Glutamatergic neuron (in vitro differentiated cells): ENCODE results near the gene AK9. TPM values are rescaled to one million over a fixed set of nuclear protein-coding genes. Genes with fewer than 3 reads are reported as not detected.
A peak's percentile ranks its signal among the peaks of the same experiment; 100 is the strongest.

Source experiments
- DNase-seq: peaks from one replicate; pipeline ENCODE4 v3.0.0; 2022
- H3K27ac Mint-ChIP-seq: one replicate; pipeline ENCODE4 v1.8.0; 2020; ENCODE audit warnings: mild to moderate bottlenecking, mixed read lengths, inconsistent platforms; ENCODE audit not compliant: unreplicated experiment
- H3K27me3 Mint-ChIP-seq: one replicate; pipeline ENCODE4 v1.8.0; 2020; ENCODE audit warnings: mild to moderate bottlenecking, moderate library complexity, mixed read lengths, inconsistent platforms; ENCODE audit not compliant: unreplicated experiment
- H3K36me3 Mint-ChIP-seq: one replicate; pipeline ENCODE4 v1.8.0; 2020; ENCODE audit warnings: mild to moderate bottlenecking, mixed read lengths, inconsistent platforms; ENCODE audit not compliant: unreplicated experiment
- H3K4me1 Mint-ChIP-seq: one replicate; pipeline ENCODE4 v1.8.0; 2020; ENCODE audit warnings: mild to moderate bottlenecking, low read depth, mixed read lengths, inconsistent platforms; ENCODE audit not compliant: unreplicated experiment
- H3K4me3 Mint-ChIP-seq: one replicate; pipeline ENCODE4 v1.8.0; 2020; ENCODE audit warnings: mild to moderate bottlenecking, mixed read lengths, inconsistent platforms; ENCODE audit not compliant: unreplicated experiment
- H3K9me3 Mint-ChIP-seq: one replicate; pipeline ENCODE4 v1.8.0; 2020; ENCODE audit warnings: mild to moderate bottlenecking, moderate library complexity, mixed read lengths, inconsistent platforms; ENCODE audit not compliant: unreplicated experiment
- total RNA-seq: library from RNA; stranded (reverse); fragmentation: NEBNext Ultra II Directional; extraction: Animal tissue kit (Norgen Biotek cat#: 25700); gene quantifications from one replicate; pipeline ENCODE4 v1.2.1, GENCODE V29; 2021; ENCODE audit not compliant: unreplicated experiment
- TF ChIP-seq, protein P1 (sequence below): fragments of 200-600 bp; sonication (generic); IDR thresholded peaks from one replicate; pipeline ENCODE4 v1.5.0; 2021; ENCODE audit not compliant: partially characterized antibody, unreplicated experiment

The AK9 gene
- total RNA-seq, 1 donor from 2014 or later = 8.1 TPM

DNA sequence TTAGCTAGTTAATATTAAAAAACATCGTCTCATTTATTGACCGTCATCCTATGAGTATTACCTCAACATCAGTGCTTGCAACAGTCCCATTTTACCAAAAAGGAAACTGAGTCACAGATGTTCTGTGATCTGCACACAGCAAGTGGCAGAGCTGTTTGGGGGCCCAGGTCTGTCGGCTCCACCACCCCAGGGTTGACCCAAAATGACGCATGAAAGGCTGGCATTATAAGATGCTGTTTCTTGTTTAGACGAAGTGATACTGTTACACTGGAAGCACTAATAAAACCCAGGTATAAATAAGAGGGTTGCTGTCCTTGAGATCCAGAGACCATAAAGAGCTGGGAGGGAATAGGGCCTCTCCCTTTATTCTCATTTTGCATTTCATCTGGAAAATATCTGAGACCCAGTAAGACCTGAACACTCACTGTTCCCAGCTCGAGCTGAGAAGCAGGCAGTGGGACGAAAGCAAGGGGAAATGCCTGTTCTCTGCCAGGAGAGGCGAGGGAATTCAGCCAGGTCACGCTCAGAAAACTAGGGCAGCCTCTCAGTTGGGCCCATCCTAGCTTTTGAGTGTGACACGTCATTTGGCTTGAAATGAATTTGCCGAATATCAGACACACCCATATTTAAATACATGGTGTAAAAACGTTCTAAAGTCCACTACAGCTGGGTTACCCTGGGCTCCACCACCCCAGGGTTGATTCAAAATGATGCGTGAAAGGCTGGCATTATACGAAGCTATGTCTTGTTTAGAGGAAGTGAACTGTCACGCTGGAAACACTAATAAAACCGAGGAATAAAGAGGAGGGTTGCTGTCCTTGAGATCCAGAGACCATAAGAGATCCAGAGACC is 234.1 kb downstream of the AK9 start:
- peak overlapping the region; percentile 41 for H3K27ac Mint-ChIP-seq
- no peaks in the 10 kb centered on the region for H3K36me3 Mint-ChIP-seq
- H3K4me3 Mint-ChIP-seq = peak overlapping the region; percentile 92

GRCh38 chr6:109456111-109456583 is 234.9 kb downstream of the AK9 start:
- H3K4me1 Mint-ChIP-seq = peaks cover 23% of the 10 kb centered on the region
- TF ChIP-seq, protein P1, sequence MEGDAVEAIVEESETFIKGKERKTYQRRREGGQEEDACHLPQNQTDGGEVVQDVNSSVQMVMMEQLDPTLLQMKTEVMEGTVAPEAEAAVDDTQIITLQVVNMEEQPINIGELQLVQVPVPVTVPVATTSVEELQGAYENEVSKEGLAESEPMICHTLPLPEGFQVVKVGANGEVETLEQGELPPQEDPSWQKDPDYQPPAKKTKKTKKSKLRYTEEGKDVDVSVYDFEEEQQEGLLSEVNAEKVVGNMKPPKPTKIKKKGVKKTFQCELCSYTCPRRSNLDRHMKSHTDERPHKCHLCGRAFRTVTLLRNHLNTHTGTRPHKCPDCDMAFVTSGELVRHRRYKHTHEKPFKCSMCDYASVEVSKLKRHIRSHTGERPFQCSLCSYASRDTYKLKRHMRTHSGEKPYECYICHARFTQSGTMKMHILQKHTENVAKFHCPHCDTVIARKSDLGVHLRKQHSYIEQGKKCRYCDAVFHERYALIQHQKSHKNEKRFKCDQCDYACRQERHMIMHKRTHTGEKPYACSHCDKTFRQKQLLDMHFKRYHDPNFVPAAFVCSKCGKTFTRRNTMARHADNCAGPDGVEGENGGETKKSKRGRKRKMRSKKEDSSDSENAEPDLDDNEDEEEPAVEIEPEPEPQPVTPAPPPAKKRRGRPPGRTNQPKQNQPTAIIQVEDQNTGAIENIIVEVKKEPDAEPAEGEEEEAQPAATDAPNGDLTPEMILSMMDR = no peak
- H3K4me3 Mint-ChIP-seq = peak overlapping the region; percentile 92
- H3K27me3 Mint-ChIP-seq = peaks cover 15% of the 10 kb centered on the region
- peaks cover 20% of the 10 kb centered on the region for H3K9me3 Mint-ChIP-seq
- DNase-seq = no peak
- peak overlapping the region; percentile 41 for H3K27ac Mint-ChIP-seq
- no peaks in the 10 kb centered on the region for H3K36me3 Mint-ChIP-seq

More for the DNA sequence above, 234.1 kb downstream of the AK9 start:
- DNase-seq = no peak
- TF ChIP-seq, protein P1 = no peak
- H3K4me1 Mint-ChIP-seq = peaks cover 20% of the 10 kb centered on the region
- peaks cover 14% of the 10 kb centered on the region for H3K27me3 Mint-ChIP-seq
- peaks cover 20% of the 10 kb centered on the region for H3K9me3 Mint-ChIP-seq

GRCh38 chr6:109455437-109456110 is 235.4 kb downstream of the AK9 start, which contains the start of gene MICAL1:
TSS of gene MICAL1 (minus strand) at chr6:109455772. CDS start at chr6:109454196, 1,576 bp downstream.
- TF ChIP-seq, protein P1 = peak; percentile 43
- DNase-seq = peak; percentile 87
- peak within 1 kb of the TSS; percentile 94 for H3K4me3 Mint-ChIP-seq
- peaks cover 4% of the 10 kb centered on the region for H3K36me3 Mint-ChIP-seq
- H3K27ac Mint-ChIP-seq = peak within 1 kb of the TSS; percentile 99
- H3K4me1 Mint-ChIP-seq = peaks cover 27% of the 10 kb centered on the region
- H3K9me3 Mint-ChIP-seq = peaks cover 22% of the 10 kb centered on the region
- peaks cover 15% of the 10 kb centered on the region for H3K27me3 Mint-ChIP-seq

DNA sequence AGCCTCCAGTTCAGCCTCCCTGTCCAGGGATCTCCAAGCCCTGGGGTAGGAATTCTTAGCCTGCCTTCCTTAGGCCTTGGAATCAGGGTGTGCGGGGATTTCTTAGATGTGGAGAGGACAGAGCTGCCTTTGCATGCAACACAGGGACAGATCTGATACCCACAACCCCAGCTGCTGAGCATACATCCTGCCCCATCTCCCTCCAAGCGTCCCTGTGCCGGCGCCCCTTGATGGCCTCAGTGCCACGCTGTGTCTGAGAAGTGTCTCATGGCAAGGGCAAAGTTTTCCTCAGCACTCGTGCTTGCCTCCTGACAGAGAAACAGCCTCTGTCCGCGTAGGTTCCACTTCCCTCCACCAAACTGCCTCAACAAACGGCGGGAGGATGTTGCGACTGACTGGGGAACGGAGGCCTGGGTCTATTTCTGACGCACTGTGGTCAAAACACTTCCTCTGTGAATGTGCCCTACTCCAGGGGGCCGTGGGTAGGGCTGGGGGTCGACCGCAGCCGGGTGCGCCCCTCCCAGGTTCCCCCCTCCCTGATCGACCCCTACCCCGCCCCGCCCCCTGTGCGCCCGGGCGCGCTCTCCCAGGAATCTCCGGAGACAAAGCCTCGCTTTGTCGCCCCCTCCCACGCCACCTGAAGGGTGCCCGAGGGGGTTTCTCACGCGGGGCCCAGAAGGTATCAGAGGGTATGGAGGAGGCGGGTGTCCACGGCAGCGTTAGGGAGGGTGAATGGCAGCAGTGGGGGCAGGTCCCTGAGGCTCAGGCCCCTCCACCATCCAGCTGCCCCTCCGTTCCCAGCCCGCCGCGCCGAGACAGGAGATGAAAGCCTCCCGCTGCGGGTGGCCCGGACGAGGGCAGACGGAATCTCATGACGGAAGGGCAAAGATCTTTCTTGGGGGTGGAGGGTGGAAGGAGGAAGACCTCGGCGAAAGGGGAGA is 236.2 kb downstream of the AK9 start:
- peak overlapping the region; percentile 99 for H3K27ac Mint-ChIP-seq
- peak overlapping the region; percentile 94 for H3K4me3 Mint-ChIP-seq
- peaks cover 19% of the 10 kb centered on the region for H3K27me3 Mint-ChIP-seq
- TF ChIP-seq, protein P1 = no peak
- peaks cover 27% of the 10 kb centered on the region for H3K4me1 Mint-ChIP-seq
- H3K36me3 Mint-ChIP-seq = peaks cover 5% of the 10 kb centered on the region
- peak; percentile 60 for DNase-seq
- peaks cover 23% of the 10 kb centered on the region for H3K9me3 Mint-ChIP-seq
